Progenitor cell of endocrine pancreas (in vitro differentiated cells): ENCODE data around the gene BCL7B. TPM values are rescaled to one million over a fixed set of nuclear protein-coding genes. Genes with fewer than 3 reads are reported as not detected.

Source experiments
- DNase-seq: peaks from one replicate; pipeline ENCODE4 v3.0.0; 2021; ENCODE audit warnings: low spot score; ENCODE audit not compliant: unreplicated experiment
- H3K27ac Mint-ChIP-seq: 2 replicates; pipeline ENCODE4 v1.8.0; 2021; ENCODE audit warnings: mild to moderate bottlenecking, moderate library complexity, mixed read lengths
- H3K27me3 Mint-ChIP-seq: 2 replicates; pipeline ENCODE4 v1.8.0; 2021; ENCODE audit warnings: mixed read lengths
- H3K36me3 Mint-ChIP-seq: 2 replicates; pipeline ENCODE4 v1.8.0; 2022; ENCODE audit warnings: mixed read lengths; ENCODE audit not compliant: insufficient read depth
- H3K4me1 Mint-ChIP-seq: 2 replicates; pipeline ENCODE4 v1.8.0; 2021; ENCODE audit warnings: low read depth, mixed read lengths
- H3K4me3 Mint-ChIP-seq: 2 replicates; pipeline ENCODE4 v1.8.0; 2021; ENCODE audit warnings: low read depth, mild to moderate bottlenecking, moderate library complexity, mixed read lengths
- H3K9me3 Mint-ChIP-seq: 2 replicates; pipeline ENCODE4 v1.8.0; 2021; ENCODE audit warnings: low read depth, mixed read lengths
- CTCF ChIP-seq: fragments of 200-600 bp; sonication (generic); IDR thresholded peaks from one replicate; pipeline ENCODE4 v1.5.0; 2021; ENCODE audit warnings: antibody characterized with exemption, mild to moderate bottlenecking; ENCODE audit not compliant: unreplicated experiment
- total RNA-seq: library from RNA; stranded (reverse); gene quantifications from 2 replicates; pipeline ENCODE4 v1.2.1, GENCODE V29; 2021

Gene BCL7B
- total RNA-seq, 1 donor from 2014 or later = 37.8 TPM

- Mint-ChIP-seq H3K27ac (peak overlapping the region; percentile 18), H3K9me3 (no peaks in the 10 kb centered on the region), H3K4me3 (no peak overlapping the region), H3K4me1 (no peaks in the 10 kb centered on the region), H3K27me3 (peaks cover 25% of the 10 kb centered on the region), H3K36me3 (no peaks in the 10 kb centered on the region)
- DNase-seq = no peak
- TF ChIP-seq CTCF = no peak
Measured at GRCh38 chr7:73599151-73599882, 41.8 kb upstream of the BCL7B start.

GRCh38 chr7:73597978-73598782, 40.7 kb upstream of the BCL7B start:
- H3K9me3 Mint-ChIP-seq = no peaks in the 10 kb centered on the region
- peaks cover 25% of the 10 kb centered on the region for H3K27me3 Mint-ChIP-seq
- no peak for DNase-seq
- no peak for TF ChIP-seq CTCF
- H3K36me3 Mint-ChIP-seq = no peaks in the 10 kb centered on the region
- H3K4me3 Mint-ChIP-seq = no peak overlapping the region
- H3K4me1 Mint-ChIP-seq = no peaks in the 10 kb centered on the region
- no peak overlapping the region for H3K27ac Mint-ChIP-seq

GRCh38 chr7:73596191-73597065, 38.9 kb upstream of the BCL7B start:
- DNase-seq = no peak
- no peak overlapping the region for H3K4me3 Mint-ChIP-seq
- no peak overlapping the region for H3K27ac Mint-ChIP-seq
- no peak for TF ChIP-seq CTCF
- H3K4me1 Mint-ChIP-seq = no peaks in the 10 kb centered on the region
- H3K27me3 Mint-ChIP-seq = peaks cover 22% of the 10 kb centered on the region
- no peaks in the 10 kb centered on the region for H3K9me3 Mint-ChIP-seq
- H3K36me3 Mint-ChIP-seq = no peaks in the 10 kb centered on the region

DNA sequence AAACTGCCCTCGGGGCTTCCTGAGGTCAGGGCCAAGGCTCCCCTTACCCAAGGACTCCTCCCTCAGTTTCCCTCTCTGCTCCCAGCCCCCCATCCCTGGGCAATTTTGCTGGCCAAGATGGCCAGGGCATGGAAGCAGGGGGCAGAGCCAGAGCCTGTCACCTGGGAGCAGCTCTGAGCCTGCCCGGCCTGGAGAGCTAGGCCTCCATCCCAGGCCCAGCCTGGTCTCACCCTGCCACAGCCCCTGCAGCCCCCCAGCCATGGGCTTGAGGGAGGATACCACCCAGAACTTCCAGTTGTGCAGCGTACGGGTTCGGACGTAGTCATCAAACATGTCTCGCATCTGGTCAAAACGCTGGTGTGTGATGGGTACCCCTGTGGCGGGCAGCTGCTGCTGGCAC, 37.9 kb upstream of the BCL7B start:
- no peak for DNase-seq
- Mint-ChIP-seq H3K27ac (no peak overlapping the region), H3K4me1 (no peaks in the 10 kb centered on the region), H3K36me3 (no peaks in the 10 kb centered on the region), H3K27me3 (peaks cover 22% of the 10 kb centered on the region), H3K9me3 (no peaks in the 10 kb centered on the region), H3K4me3 (no peak overlapping the region)
- TF ChIP-seq CTCF = no peak
